Measurements from ENCODE around the gene ZNF76.

Gene ZNF76

GRCh38 chr6:35259194-35259947, at the start of gene ZNF76:
TSS of gene ZNF76 (plus strand) at chr6:35259735. CDS start at chr6:35281152, 21,417 bp downstream.
- H3K4me1 Mint-ChIP-seq (ENCODE audit: low read depth), result peaks cover 53% of the 10 kb centered on the region
- no peaks in the 10 kb centered on the region for H3K27me3 Mint-ChIP-seq
- peak within 1 kb of the TSS; percentile 97 for H3K4me3 Mint-ChIP-seq
- no peaks in the 10 kb centered on the region for H3K9me3 Mint-ChIP-seq (ENCODE audit: low read depth)
- no peaks in the 10 kb centered on the region for H3K36me3 Mint-ChIP-seq
- peak within 1 kb of the TSS; percentile 97 for H3K27ac Mint-ChIP-seq

- Mint-ChIP-seq H3K4me1 (ENCODE audit: low read depth) (peaks cover 9% of the 10 kb centered on the region), H3K27me3 (peaks cover 48% of the 10 kb centered on the region), H3K9me3 (ENCODE audit: low read depth) (no peaks in the 10 kb centered on the region), H3K36me3 (peaks cover 4% of the 10 kb centered on the region), H3K4me3 (peak overlapping the region; percentile 79), H3K27ac (no peak overlapping the region)
These were observed 46.2 kb upstream of the ZNF76 start for GRCh38 chr6:35213298-35213791.

DNA sequence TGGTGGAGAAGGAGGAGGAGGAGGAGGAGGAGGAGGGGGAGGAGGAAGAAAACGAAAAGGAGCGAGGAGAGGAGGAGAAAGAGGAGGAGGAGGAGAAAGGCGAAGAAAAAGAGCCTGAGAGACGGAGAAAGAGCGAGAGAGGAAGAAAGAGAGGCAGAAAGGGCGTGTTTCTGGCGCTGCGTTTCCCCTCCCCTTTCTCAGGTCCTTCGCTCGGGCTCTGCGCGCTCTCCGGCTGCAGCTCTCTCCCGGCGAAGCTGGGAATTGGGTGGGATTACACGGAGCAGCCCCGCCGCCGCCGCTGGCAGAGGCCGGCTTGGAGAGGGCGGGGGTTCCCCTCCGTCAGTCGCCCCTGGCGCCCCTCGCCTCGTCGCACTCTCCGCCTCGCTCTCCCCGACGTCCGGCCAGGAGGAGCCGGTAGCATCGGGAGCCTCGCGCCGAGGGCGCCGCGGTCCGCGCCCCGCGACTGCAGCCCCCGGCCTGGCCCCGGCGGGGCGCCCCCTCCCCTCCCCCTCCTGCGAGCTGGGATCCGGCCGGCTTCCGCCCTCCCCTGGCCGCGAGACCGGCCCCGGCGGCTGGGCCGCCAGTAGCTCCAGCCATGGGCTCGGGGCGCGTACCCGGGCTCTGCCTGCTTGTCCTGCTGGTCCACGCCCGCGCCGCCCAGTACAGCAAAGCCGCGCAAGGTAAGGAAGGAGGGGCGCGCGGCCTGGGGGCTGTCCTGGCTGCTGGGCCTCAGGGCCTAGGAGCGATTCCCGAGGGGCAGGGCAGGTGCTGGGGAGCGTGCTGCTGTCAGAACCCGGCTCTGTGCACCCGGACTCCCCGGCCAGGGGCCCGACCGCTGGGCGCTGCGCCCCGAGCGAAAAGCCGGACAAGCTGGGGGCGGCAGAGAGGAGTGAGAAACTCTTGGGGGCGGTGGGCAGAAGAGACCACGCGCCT, 45.4 kb upstream of the ZNF76 start, which contains the start of gene SCUBE3:
Gene SCUBE3, plus strand, starts transcription at position 133 of the 933 bp plus-strand sequence. Its CDS starts 463 bp downstream, at position 596.
- Mint-ChIP-seq H3K4me3 (peak within 1 kb of the TSS; percentile 79), H3K27me3 (peaks cover 42% of the 10 kb centered on the region), H3K36me3 (peaks cover 4% of the 10 kb centered on the region), H3K4me1 (ENCODE audit: low read depth) (peaks cover 9% of the 10 kb centered on the region), H3K9me3 (ENCODE audit: low read depth) (no peaks in the 10 kb centered on the region), H3K27ac (no peak within 1 kb of the TSS)

DNA sequence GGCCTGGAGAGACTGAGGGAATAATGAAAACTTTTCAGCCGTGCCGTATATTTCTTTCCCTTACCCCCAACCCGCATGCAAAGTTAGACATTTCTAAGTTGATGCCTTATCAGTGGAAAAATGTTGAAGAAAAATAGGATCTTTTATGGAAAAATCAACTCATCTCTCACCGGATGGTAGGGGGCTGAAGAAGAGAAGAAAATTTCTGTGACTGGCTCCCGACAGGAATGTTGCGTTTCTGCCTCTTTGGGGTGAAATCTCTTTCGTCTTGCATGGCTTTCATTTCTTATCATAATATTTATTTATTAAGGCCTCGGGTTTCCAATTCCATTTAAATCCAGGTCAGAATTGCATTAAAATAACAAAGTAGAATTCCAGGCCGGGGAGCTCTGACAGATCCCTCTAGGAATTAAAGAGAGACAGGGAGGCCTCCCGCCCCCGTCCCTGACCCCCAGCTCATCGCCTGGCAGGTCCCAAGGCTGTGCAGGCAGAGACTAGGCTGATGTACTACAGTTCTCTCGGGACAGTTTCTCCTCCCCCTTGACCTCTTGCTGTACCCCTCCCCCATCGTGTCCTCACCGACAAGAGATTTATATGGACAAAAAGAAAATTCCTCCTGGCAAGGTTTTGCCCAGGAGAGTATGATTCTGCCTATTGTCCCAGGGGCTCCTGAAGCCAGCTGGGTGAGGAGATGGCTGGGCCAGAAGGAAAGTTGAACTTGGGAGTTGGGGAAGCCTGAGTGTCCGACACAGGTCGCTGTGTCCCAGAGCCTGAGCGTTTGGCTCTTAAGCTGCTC, 44.5 kb upstream of the ZNF76 start:
- peaks cover 9% of the 10 kb centered on the region for H3K4me1 Mint-ChIP-seq (ENCODE audit: low read depth)
- H3K27me3 Mint-ChIP-seq, result peaks cover 42% of the 10 kb centered on the region
- no peaks in the 10 kb centered on the region for H3K9me3 Mint-ChIP-seq (ENCODE audit: low read depth)
- peaks cover 4% of the 10 kb centered on the region for H3K36me3 Mint-ChIP-seq
- H3K27ac Mint-ChIP-seq, result no peak overlapping the region
- H3K4me3 Mint-ChIP-seq, result peak overlapping the region; percentile 4

DNA sequence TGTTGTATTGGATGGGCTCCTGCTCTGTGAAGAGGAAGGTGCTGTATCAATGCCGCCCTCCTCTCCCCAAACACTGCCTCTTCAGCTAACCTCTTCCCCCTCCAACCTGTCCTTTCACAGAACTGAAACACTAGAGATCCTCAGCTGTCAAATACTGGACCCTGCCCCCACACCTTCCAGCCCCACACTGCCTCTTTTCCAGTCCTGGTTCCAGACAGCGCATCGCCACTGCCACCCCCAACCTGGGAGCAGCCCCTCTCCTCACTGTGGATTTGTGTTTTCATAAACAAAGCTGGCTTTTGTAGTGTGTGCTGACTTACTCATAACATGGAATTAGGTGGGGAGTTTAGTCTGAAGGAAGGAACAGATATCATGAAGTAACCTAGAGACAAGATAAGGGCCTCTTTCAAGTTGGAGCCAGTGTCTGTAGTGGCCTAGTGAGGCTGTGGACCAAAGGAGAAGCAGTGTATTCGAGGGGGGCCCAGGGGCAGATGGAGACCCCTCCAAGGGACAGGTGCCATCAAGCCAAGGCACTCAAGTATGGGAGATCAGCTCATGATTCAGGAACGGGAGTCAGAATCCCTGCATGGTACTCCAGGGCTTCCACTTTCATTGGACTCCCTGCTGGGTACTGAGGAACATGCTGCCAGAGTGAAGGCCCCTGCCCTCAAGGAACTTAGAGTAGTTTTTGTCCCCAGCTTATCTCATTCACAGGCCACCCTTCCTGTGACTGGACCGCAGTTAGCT, 43.7 kb upstream of the ZNF76 start:
- peak overlapping the region; percentile 19 for H3K4me3 Mint-ChIP-seq
- peaks cover 9% of the 10 kb centered on the region for H3K4me1 Mint-ChIP-seq (ENCODE audit: low read depth)
- H3K9me3 Mint-ChIP-seq (ENCODE audit: low read depth), result no peaks in the 10 kb centered on the region
- peaks cover 44% of the 10 kb centered on the region for H3K27me3 Mint-ChIP-seq
- no peak overlapping the region for H3K27ac Mint-ChIP-seq
- H3K36me3 Mint-ChIP-seq, result peaks cover 4% of the 10 kb centered on the region

DNA sequence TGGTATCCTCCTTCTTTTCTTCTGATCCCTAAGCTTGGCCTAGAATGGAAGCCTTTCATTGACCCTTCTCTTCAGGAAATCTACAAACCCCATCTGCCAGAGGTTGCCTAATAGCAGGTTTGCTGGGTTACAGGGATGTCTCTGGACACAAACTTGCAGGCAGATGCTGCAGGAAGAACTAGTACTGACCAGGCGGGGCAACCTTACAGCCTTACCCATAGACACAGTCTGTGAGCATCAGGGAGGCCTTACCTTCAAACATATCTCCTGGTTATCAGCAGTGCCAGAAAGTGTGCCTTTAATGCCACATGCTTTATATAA, 43.2 kb upstream of the ZNF76 start:
- Mint-ChIP-seq H3K4me3 (no peak overlapping the region), H3K27ac (no peak overlapping the region), H3K36me3 (peaks cover 4% of the 10 kb centered on the region), H3K27me3 (peaks cover 43% of the 10 kb centered on the region), H3K4me1 (ENCODE audit: low read depth) (peaks cover 9% of the 10 kb centered on the region), H3K9me3 (ENCODE audit: low read depth) (no peaks in the 10 kb centered on the region)

DNA sequence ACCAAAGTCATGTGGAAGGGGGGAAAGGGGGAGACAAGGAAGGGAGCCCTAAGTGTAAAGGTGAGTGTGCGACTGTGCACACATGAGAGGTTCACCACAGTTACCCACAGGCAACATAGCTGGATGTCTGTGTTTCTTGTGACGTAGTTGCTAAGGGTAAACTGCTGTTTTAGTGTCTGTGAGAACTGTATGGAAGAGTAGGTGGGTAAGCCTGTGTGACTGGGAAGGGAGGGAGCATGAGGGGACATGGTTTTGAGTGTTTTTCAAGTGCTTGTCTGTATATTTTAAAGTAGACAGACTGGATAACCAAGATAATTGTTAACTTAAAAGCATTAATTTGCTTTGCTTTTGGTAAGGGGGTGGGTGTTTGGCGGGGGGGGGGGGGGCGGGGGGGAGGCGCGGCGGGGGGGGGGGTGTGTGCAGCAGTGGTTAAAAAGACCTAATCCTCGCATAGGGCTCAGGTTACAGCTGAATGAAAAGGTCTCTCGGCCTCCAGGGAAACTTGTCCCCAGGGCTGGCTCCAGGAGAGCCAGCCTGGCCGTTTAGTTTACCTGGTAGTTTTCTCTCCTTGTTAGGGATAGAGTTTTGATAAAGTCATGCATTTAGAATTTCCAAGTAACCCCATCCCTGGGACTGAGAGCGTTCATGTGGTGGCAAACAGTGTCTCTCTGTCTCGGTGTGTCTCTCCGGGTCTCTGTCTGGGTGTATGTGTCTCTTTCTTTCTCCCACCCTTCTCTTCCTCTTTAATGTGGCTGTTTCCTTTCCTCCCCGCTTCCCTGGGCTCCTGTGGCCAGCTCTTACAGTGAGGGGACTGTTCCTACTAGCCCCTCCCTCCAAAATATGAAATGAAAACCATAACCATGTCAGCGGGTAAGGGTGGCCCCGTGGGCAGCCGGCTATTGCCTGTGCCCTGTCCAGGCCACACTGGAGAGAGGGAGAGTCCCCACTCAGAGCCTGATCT, 42.4 kb upstream of the ZNF76 start:
- H3K9me3 Mint-ChIP-seq (ENCODE audit: low read depth), result no peaks in the 10 kb centered on the region
- H3K36me3 Mint-ChIP-seq, result peaks cover 4% of the 10 kb centered on the region
- peaks cover 39% of the 10 kb centered on the region for H3K27me3 Mint-ChIP-seq
- peaks cover 9% of the 10 kb centered on the region for H3K4me1 Mint-ChIP-seq (ENCODE audit: low read depth)
- no peak overlapping the region for H3K27ac Mint-ChIP-seq
- H3K4me3 Mint-ChIP-seq, result no peak overlapping the region

GRCh38 chr6:35218021-35218420, 41.5 kb upstream of the ZNF76 start:
- no peak overlapping the region for H3K4me3 Mint-ChIP-seq
- peaks cover 31% of the 10 kb centered on the region for H3K27me3 Mint-ChIP-seq
- H3K4me1 Mint-ChIP-seq (ENCODE audit: low read depth), result peaks cover 6% of the 10 kb centered on the region
- no peaks in the 10 kb centered on the region for H3K9me3 Mint-ChIP-seq (ENCODE audit: low read depth)
- H3K27ac Mint-ChIP-seq, result no peak overlapping the region
- peaks cover 4% of the 10 kb centered on the region for H3K36me3 Mint-ChIP-seq

DNA sequence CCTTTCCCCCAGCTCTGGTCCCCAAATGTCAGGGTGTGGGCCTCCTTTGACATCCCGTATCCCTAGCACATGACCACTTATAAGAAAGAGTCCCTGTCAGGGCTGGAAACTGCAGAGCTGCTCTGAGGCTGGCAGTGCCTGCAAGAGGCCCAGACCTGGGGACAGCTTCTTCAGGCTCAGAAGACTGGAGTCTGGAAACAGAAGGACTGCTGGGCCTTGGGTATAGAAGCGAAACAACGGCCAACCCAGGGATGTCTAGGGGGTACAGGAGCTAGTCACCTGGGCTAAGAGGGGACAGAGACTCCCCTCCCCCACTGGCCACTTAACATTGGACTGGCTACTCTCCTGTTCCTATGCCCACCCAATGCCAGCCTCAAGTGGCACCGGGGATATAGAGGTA, 41.1 kb upstream of the ZNF76 start:
- Mint-ChIP-seq H3K4me3 (no peak overlapping the region), H3K27me3 (peaks cover 27% of the 10 kb centered on the region), H3K9me3 (ENCODE audit: low read depth) (no peaks in the 10 kb centered on the region), H3K27ac (no peak overlapping the region), H3K4me1 (ENCODE audit: low read depth) (peaks cover 2% of the 10 kb centered on the region), H3K36me3 (peaks cover 4% of the 10 kb centered on the region)

DNA sequence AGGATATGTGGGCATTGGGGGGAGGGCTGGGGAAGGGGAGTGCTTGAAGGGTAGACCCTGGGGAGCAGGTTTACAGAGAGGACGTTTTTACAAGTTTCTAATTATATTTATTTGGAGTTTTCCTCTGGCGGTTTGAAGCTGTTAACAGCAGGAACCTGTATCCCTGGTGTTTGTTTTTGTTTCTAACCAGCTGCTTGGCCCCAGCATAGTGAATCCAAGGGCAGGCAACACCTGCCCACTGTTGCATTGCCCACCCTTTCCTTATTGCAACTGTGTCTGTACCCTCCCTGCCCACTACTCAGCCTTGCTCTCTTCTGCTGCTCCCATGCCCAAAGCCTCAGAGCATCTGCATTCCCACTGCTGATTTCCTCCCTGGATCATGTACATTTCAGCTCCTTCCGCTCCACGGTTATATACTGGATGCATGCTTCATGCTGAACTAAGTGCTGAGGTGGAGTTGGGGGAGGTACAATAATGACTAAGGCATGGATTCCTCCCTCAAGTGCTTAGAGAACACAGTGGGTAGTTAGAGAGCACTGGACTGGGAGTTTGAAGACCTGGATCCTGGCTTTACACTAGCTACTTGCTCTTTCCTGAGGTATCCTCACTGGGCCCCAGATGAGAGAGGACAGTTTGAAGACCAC, 39.7 kb upstream of the ZNF76 start:
- Mint-ChIP-seq H3K27ac (no peak overlapping the region), H3K4me3 (no peak overlapping the region), H3K9me3 (ENCODE audit: low read depth) (no peaks in the 10 kb centered on the region), H3K4me1 (ENCODE audit: low read depth) (peaks cover 2% of the 10 kb centered on the region), H3K27me3 (peaks cover 27% of the 10 kb centered on the region), H3K36me3 (peaks cover 4% of the 10 kb centered on the region)

- peaks cover 25% of the 10 kb centered on the region for H3K27me3 Mint-ChIP-seq
- no peak overlapping the region for H3K4me3 Mint-ChIP-seq
- no peak overlapping the region for H3K27ac Mint-ChIP-seq
- peaks cover 4% of the 10 kb centered on the region for H3K36me3 Mint-ChIP-seq
- H3K9me3 Mint-ChIP-seq (ENCODE audit: low read depth), result no peaks in the 10 kb centered on the region
- H3K4me1 Mint-ChIP-seq (ENCODE audit: low read depth), result no peaks in the 10 kb centered on the region
These were observed 38.8 kb upstream of the ZNF76 start for GRCh38 chr6:35220711-35221110.

DNA sequence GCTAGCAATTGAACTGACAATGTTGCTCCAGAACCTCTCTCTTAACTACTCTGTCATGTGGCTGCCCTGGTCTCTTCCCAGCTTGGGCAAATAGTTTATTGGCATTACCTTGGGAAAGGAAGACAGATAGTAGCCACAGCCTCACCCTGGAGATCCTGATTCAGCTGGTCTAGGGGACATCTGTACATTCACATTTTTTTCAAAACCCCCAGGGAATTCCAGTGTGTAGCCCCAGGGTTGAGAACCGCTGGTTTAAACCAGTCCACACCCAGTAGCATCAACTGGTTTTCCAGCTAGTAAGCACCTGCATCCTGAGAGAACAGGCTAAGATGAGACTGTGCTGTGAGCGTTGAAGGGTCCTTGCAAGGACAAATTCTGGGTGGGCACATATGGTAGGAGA, 36.1 kb upstream of the ZNF76 start:
- Mint-ChIP-seq H3K27ac (no peak overlapping the region), H3K9me3 (ENCODE audit: low read depth) (no peaks in the 10 kb centered on the region), H3K4me1 (ENCODE audit: low read depth) (no peaks in the 10 kb centered on the region), H3K27me3 (peaks cover 6% of the 10 kb centered on the region), H3K4me3 (no peak overlapping the region), H3K36me3 (no peaks in the 10 kb centered on the region)

GRCh38 chr6:35224720-35225119, 34.8 kb upstream of the ZNF76 start:
- Mint-ChIP-seq H3K27me3 (peaks cover 6% of the 10 kb centered on the region), H3K4me3 (no peak overlapping the region), H3K9me3 (ENCODE audit: low read depth) (no peaks in the 10 kb centered on the region), H3K27ac (no peak overlapping the region), H3K4me1 (ENCODE audit: low read depth) (no peaks in the 10 kb centered on the region), H3K36me3 (no peaks in the 10 kb centered on the region)
